GM12878 (cell line): ENCODE data around the gene EIF2S1. TPM values are rescaled to one million over a fixed set of nuclear protein-coding genes. Genes with fewer than 3 reads are reported as not detected.

Experiments
- CHD2 ChIP-seq: IDR thresholded peaks from 2 replicates; pipeline ENCODE4 v1.6.1; 2011; ENCODE audit warnings: low read depth, low read length, improper control_type of control experiment, borderline replicate concordance
- EGR1 ChIP-seq, 2 experiments: IDR thresholded peaks; 1 replicate in 1 of 2; 2 replicates in 1 of 2; pipeline ENCODE4 v1.6.1; 2011 to 2012; ENCODE audit warnings: low read depth in 2 of 2, low read length in 2 of 2, borderline replicate concordance in 1 of 2, mild to moderate bottlenecking in 1 of 2, moderate library complexity in 1 of 2
- EP300 ChIP-seq, 2 experiments: fragments of 150-350 bp in 1 of 2; IDR thresholded peaks; 2 replicates each; pipeline ENCODE4 v1.6.1; 2011 to 2012; ENCODE audit warnings: low read depth in 2 of 2, low read length in 2 of 2, borderline replicate concordance in 1 of 2, improper control_type of control experiment in 1 of 2, inconsistent platforms in 1 of 2; ENCODE audit not compliant: control insufficient read depth in 1 of 2
- MEF2B ChIP-seq: fragments of 450-650 bp; IDR thresholded peaks from 2 replicates; pipeline ENCODE4 v1.6.1; 2018; ENCODE audit warnings: mild to moderate bottlenecking, moderate library complexity; ENCODE audit not compliant: partially characterized antibody, poor library complexity, severe bottlenecking
- MTA2 ChIP-seq: fragments of 450-650 bp; IDR thresholded peaks from 2 replicates; pipeline ENCODE4 v1.6.1; 2016; ENCODE audit warnings: low read depth, mild to moderate bottlenecking, moderate library complexity
- MXI1 ChIP-seq: fragments of 150-350 bp; IDR thresholded peaks from 2 replicates; pipeline ENCODE4 v1.6.1; 2011; ENCODE audit warnings: low read depth, mild to moderate bottlenecking, inconsistent platforms, low read length, improper control_type of control experiment
- NRF1 ChIP-seq: conservative IDR thresholded peaks from 2 replicates; pipeline ENCODE4 v1.6.1; 2011; ENCODE audit warnings: mild to moderate bottlenecking, low read depth, low read length, improper control_type of control experiment
- ZNF384 ChIP-seq: IDR thresholded peaks from 2 replicates; pipeline ENCODE4 v1.6.1; 2012; ENCODE audit warnings: low read depth, mild to moderate bottlenecking, low read length, improper control_type of control experiment, borderline replicate concordance
- polyA plus RNA-seq, 11 experiments: library from polyadenylated mRNA; depleted of rRNA in 4 of 11; unstranded in 6 of 11; stranded (reverse) in 5 of 11; fragments of >200 nt; fragmentation: Nextera tagmentation in 4 of 11; fragmentation: Illumina TruSeq in 1 of 11; extraction: Ambion mirVana in 4 of 11; extraction: Trizol in 1 of 11; gene quantifications; 1 replicate in 1 of 11; 2 replicates in 10 of 11; pipeline versions ENCODE4 v1.2.1 to v1.2.3, GENCODE V29; 2011 to 2016; ENCODE audit warnings: inconsistent platforms in 2 of 11, missing spikeins in 2 of 11, low read depth in 1 of 11
- total RNA-seq, 4 experiments: library from RNA; depleted of rRNA in 3 of 4; stranded (reverse); fragments of >200 nt in 3 of 4; fragmentation: Illumina TruSeq in 1 of 4; extraction: Trizol in 1 of 4; gene quantifications; 2 replicates each; pipeline versions ENCODE4 v1.2.1 to v1.2.3, GENCODE V29; 2013 to 2021
- TF ChIP-seq, protein P1 (sequence below): IDR thresholded peaks from 2 replicates; pipeline ENCODE4 v1.6.1; 2011; ENCODE audit warnings: low read depth, low read length, improper control_type of control experiment, borderline replicate concordance
- TF ChIP-seq, protein P2 (sequence below): fragments of 150-350 bp; IDR thresholded peaks from 2 replicates; pipeline ENCODE4 v1.6.1; 2014; ENCODE audit warnings: mild to moderate bottlenecking, low read depth, low read length
- TF ChIP-seq, protein P3 (sequence below): fragments of 450-650 bp; IDR thresholded peaks from 2 replicates; pipeline ENCODE4 v1.6.1; 2017; ENCODE audit warnings: low read depth, mild to moderate bottlenecking, moderate library complexity

The EIF2S1 gene
- total and polyA plus RNA-seq, 10 of the 15 experiments (the other 5 are each of a cell fraction or from before 2014, with no cell fraction given): 155 to 563 (median 262) TPM

DNA sequence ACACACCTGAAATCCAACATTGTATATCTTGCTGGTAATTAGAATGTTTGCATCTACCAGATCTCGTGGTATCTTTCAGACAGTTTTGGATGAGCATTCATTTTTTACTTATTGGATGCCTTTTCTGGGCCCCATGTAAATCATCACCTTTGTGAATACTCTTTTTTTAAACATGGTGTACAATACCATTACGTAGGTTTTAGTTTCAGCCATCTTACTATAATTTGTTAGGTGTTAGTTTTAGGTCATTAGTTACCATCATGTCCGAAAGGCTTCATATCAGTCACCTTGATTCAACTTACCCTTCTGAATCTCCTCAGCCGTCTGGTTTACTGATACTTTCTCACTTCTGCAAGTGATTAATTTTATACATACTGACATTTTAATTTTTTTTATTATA is 5.3 kb downstream of the EIF2S1 start (continued):
- TF ChIP-seq, protein P1, sequence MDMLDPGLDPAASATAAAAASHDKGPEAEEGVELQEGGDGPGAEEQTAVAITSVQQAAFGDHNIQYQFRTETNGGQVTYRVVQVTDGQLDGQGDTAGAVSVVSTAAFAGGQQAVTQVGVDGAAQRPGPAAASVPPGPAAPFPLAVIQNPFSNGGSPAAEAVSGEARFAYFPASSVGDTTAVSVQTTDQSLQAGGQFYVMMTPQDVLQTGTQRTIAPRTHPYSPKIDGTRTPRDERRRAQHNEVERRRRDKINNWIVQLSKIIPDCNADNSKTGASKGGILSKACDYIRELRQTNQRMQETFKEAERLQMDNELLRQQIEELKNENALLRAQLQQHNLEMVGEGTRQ: no peak
- TF ChIP-seq, protein P2, sequence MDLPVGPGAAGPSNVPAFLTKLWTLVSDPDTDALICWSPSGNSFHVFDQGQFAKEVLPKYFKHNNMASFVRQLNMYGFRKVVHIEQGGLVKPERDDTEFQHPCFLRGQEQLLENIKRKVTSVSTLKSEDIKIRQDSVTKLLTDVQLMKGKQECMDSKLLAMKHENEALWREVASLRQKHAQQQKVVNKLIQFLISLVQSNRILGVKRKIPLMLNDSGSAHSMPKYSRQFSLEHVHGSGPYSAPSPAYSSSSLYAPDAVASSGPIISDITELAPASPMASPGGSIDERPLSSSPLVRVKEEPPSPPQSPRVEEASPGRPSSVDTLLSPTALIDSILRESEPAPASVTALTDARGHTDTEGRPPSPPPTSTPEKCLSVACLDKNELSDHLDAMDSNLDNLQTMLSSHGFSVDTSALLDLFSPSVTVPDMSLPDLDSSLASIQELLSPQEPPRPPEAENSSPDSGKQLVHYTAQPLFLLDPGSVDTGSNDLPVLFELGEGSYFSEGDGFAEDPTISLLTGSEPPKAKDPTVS: no peak
- TF ChIP-seq NRF1: no peak
- TF ChIP-seq MXI1: peak; percentile 19; the same call in 1 of the 2 replicates
- peak; percentile 37 for TF ChIP-seq MEF2B
- peak; percentile 81 for TF ChIP-seq MTA2
- peak; percentile 42; the same call in 1 of the 2 replicates for TF ChIP-seq CHD2
- TF ChIP-seq, protein P3, sequence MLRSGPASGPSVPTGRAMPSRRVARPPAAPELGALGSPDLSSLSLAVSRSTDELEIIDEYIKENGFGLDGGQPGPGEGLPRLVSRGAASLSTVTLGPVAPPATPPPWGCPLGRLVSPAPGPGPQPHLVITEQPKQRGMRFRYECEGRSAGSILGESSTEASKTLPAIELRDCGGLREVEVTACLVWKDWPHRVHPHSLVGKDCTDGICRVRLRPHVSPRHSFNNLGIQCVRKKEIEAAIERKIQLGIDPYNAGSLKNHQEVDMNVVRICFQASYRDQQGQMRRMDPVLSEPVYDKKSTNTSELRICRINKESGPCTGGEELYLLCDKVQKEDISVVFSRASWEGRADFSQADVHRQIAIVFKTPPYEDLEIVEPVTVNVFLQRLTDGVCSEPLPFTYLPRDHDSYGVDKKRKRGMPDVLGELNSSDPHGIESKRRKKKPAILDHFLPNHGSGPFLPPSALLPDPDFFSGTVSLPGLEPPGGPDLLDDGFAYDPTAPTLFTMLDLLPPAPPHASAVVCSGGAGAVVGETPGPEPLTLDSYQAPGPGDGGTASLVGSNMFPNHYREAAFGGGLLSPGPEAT: 0 out of 2 replicates have a peak, but pooled peaks have one; percentile 15
- peak; percentile 42 to 53; a peak in 2 of 4 replicates for TF ChIP-seq EP300 (IDR thresholded peaks at IDR 0.05; ENCODE audit: borderline replicate concordance in 1 of 2, control insufficient read depth in 1 of 2, low read depth in 2 of 2, low read length in 2 of 2)
- TF ChIP-seq EGR1 (IDR thresholded peaks at IDR 0.05; ENCODE audit: borderline replicate concordance in 1 of 2, low read depth in 2 of 2, low read length in 2 of 2): no peak
- TF ChIP-seq ZNF384: peak; percentile 65; the same call in 1 of the 2 replicates
- TF ChIP-seq, all 136 proteins: peak for 11
